Breast epithelium (tissue), 4 donors: Measurements from ENCODE around the gene NFIB. TPM values are rescaled to one million over a fixed set of nuclear protein-coding genes. Genes with fewer than 3 reads are reported as not detected.

Source experiments
- DNase-seq, 2 donors: peaks; one replicate each; pipeline ENCODE4 v3.0.0-alpha.2; 2019; ENCODE audit warnings: low spot score in 2 of 2
- H3K27ac ChIP-seq, 2 donors: fragments of 200-600 bp; sonication (generic) in 1 of 2; one replicate each; pipeline ENCODE4 v1.5.1; 2016 to 2019; ENCODE audit warnings: mild to moderate bottlenecking in 1 of 2
- H3K27me3 ChIP-seq, 2 donors: fragments of 200-600 bp; sonication (generic) in 1 of 2; one replicate each; pipeline versions ENCODE4 v1.5.1 to v1.6.0; 2017 to 2019; ENCODE audit warnings: control low read depth in 1 of 2, mild to moderate bottlenecking in 1 of 2
- H3K36me3 ChIP-seq: fragments of 200-600 bp; one replicate; pipeline ENCODE4 v1.5.1; 2019
- H3K4me1 ChIP-seq, 2 donors: fragments of 200-600 bp; sonication (generic); one replicate each; pipeline ENCODE4 v1.5.1; 2016 to 2019; ENCODE audit warnings: control low read depth in 1 of 2
- H3K4me3 ChIP-seq, 3 donors: fragments of 200-600 bp; sonication (generic); 1 replicate in 2 of 3; 2 replicates in 1 of 3; pipeline ENCODE4 v1.5.1; 2016 to 2019; ENCODE audit warnings: mild to moderate bottlenecking in 3 of 3, moderate library complexity in 2 of 3
- H3K9me3 ChIP-seq, 2 donors: fragments of 200-600 bp; sonication (generic) in 1 of 2; one replicate each; pipeline ENCODE4 v1.5.1; 2016 to 2019; ENCODE audit warnings: control low read depth in 1 of 2
- CTCF ChIP-seq, 3 donors: fragments of 450-650 bp; IDR thresholded peaks; one replicate each; pipeline ENCODE4 v1.5.1; 2016 to 2017; ENCODE audit warnings: antibody characterized with exemption in 3 of 3, mild to moderate bottlenecking in 3 of 3, moderate library complexity in 3 of 3
- POLR2A ChIP-seq: fragments of 450-650 bp; IDR thresholded peaks from one replicate; pipeline ENCODE4 v1.6.1; 2016; ENCODE audit warnings: antibody characterized with exemption, mild to moderate bottlenecking, moderate library complexity
- POLR2AphosphoS5 ChIP-seq, 3 donors: sonication (generic); formaldehyde crosslinking; IDR thresholded peaks; one replicate each; pipeline ENCODE4 v1.6.1; 2017; ENCODE audit warnings: antibody characterized with exemption in 3 of 3
- intact Hi-C: fragments of 100-400 bp; cut with DNase I; formaldehyde crosslinking; loops from one replicate; pipeline ENCODE4 v1.15.1; 2023; ENCODE audit warnings: low total_unique reads
- total RNA-seq, 3 donors: library from RNA; depleted of rRNA; stranded (reverse); fragments of >200 nt; gene quantifications; one replicate each; pipeline ENCODE4 v1.1.0, GENCODE V29; 2016

The NFIB gene
- total RNA-seq, 3 donors from 2014 or later, result 95.2 to 237 (median 105) TPM

GRCh38 chr9:14071484-14071883 is 242.5 kb downstream of the NFIB start:
- no peak overlapping the region for H3K27ac ChIP-seq
- no peak overlapping the region for H3K4me3 ChIP-seq
- TF ChIP-seq CTCF (IDR thresholded peaks at IDR 0.05) (no peak), POLR2AphosphoS5 (IDR thresholded peaks at IDR 0.05) (no peak)
- H3K36me3 ChIP-seq, result no peaks in the 10 kb centered on the region
- no peak for DNase-seq
- H3K4me1 ChIP-seq, result no peaks in the 10 kb centered on the region
- H3K9me3 ChIP-seq, result no peaks in the 10 kb centered on the region
- H3K27me3 ChIP-seq, result no peaks in the 10 kb centered on the region
- intact Hi-C loops, result no loop called here

- H3K36me3 ChIP-seq, result no peaks in the 10 kb centered on the region
- intact Hi-C loops, result no loop called here
These were observed 245.3 kb downstream of the NFIB start for GRCh38 chr9:14068690-14069089.

GRCh38 chr9:14066831-14067230 is 247.1 kb downstream of the NFIB start:
- Histone ChIP-seq H3K36me3 (no peaks in the 10 kb centered on the region), H3K4me1 (no peaks in the 10 kb centered on the region), H3K27me3 (no peaks in the 10 kb centered on the region), H3K9me3 (no peaks in the 10 kb centered on the region), H3K4me3 (no peak overlapping the region), H3K27ac (no peak overlapping the region)
- intact Hi-C loops, result no loop called here
- TF ChIP-seq POLR2AphosphoS5 (IDR thresholded peaks at IDR 0.05), result no peak
- no peak for TF ChIP-seq CTCF (IDR thresholded peaks at IDR 0.05)
- TF ChIP-seq POLR2A, result no peak
- DNase-seq, result no peak

More at GRCh38 chr9:14068690-14069089, 245.3 kb downstream of the NFIB start:
- no peaks in the 10 kb centered on the region for H3K4me1 ChIP-seq
- H3K4me3 ChIP-seq, result no peak overlapping the region
- no peak for DNase-seq
- TF ChIP-seq POLR2A (no peak), POLR2AphosphoS5 (IDR thresholded peaks at IDR 0.05) (no peak), CTCF (IDR thresholded peaks at IDR 0.05) (no peak)
- no peaks in the 10 kb centered on the region for H3K27me3 ChIP-seq
- H3K9me3 ChIP-seq, result no peaks in the 10 kb centered on the region
- no peak overlapping the region for H3K27ac ChIP-seq

GRCh38 chr9:14066032-14066431 is 247.9 kb downstream of the NFIB start:
- Histone ChIP-seq H3K36me3 (no peaks in the 10 kb centered on the region), H3K4me1 (no peaks in the 10 kb centered on the region), H3K27me3 (no peaks in the 10 kb centered on the region), H3K4me3 (no peak overlapping the region), H3K27ac (no peak overlapping the region), H3K9me3 (no peaks in the 10 kb centered on the region)
- intact Hi-C loops, result no loop called here
- TF ChIP-seq CTCF (IDR thresholded peaks at IDR 0.05) (no peak), POLR2A (no peak), POLR2AphosphoS5 (IDR thresholded peaks at IDR 0.05) (no peak)
- DNase-seq, result no peak

- no peaks in the 10 kb centered on the region for H3K27me3 ChIP-seq
- no peak overlapping the region for H3K4me3 ChIP-seq
- H3K9me3 ChIP-seq, result no peaks in the 10 kb centered on the region
- no peaks in the 10 kb centered on the region for H3K36me3 ChIP-seq
- DNase-seq, result no peak
- intact Hi-C loops, result no loop called here
- H3K4me1 ChIP-seq, result no peaks in the 10 kb centered on the region
- H3K27ac ChIP-seq, result no peak overlapping the region
- TF ChIP-seq CTCF (IDR thresholded peaks at IDR 0.05), result no peak
- no peak for TF ChIP-seq POLR2AphosphoS5 (IDR thresholded peaks at IDR 0.05)
These were observed 249.0 kb downstream of the NFIB start for GRCh38 chr9:14064940-14065339.
